IPS-20b (cell line): Measurements from ENCODE around the gene PROC.
A peak's percentile ranks its signal among the peaks of the same experiment; 100 is the strongest.

Experiments
- H3K27ac ChIP-seq: one replicate; pipeline ENCODE4 v1.5.1; 2013; ENCODE audit warnings: low read length
- H3K27me3 ChIP-seq: 2 replicates; pipeline ENCODE4 v1.6.1; 2013; ENCODE audit warnings: mild to moderate bottlenecking, low read length, inconsistent platforms; ENCODE audit not compliant: insufficient read depth
- H3K36me3 ChIP-seq: 2 replicates; pipeline ENCODE4 v1.6.1; 2013; ENCODE audit warnings: low read depth, mild to moderate bottlenecking, inconsistent platforms, low read length, moderate library complexity; ENCODE audit not compliant: insufficient read depth
- H3K4me1 ChIP-seq: 2 replicates; pipeline ENCODE4 v1.6.1; 2013; ENCODE audit warnings: mild to moderate bottlenecking, control low read depth, inconsistent platforms, low read length, moderate library complexity; ENCODE audit not compliant: insufficient read depth
- H3K4me3 ChIP-seq: 2 replicates; pipeline ENCODE4 v1.5.1; 2013; ENCODE audit warnings: mild to moderate bottlenecking, low read length, inconsistent platforms
- H3K9ac ChIP-seq: 2 replicates; pipeline ENCODE4 v1.6.1; 2013; ENCODE audit warnings: low read depth, mild to moderate bottlenecking, inconsistent platforms, low read length, moderate library complexity
- H3K9me3 ChIP-seq: 2 replicates; pipeline ENCODE4 v1.6.1; 2013; ENCODE audit warnings: mild to moderate bottlenecking, low read depth, low read length, inconsistent platforms; ENCODE audit not compliant: insufficient read depth

PROC gene

DNA sequence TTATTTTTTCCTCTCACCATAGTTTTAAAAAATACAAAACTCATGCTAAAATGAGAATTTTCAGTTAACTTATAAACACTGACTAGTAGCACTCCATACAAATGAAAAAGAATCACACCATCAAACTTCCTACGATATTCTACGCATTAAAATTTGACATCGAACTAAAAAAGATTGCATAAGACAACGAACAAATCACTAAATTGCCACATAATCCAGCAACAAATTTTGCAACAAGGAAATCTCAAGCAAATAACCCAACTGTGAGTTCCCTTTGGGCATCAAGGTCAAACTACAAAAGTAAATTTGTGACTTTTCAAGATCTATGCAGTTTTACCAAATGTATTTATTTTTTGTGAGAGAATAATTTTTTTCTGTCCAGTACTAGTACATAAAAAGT, 32.0 kb upstream of the PROC start:
- peak overlapping the region; percentile 80; the same call in 1 of the 2 replicates for H3K9ac ChIP-seq
- no peaks in the 10 kb centered on the region for H3K9me3 ChIP-seq
- peaks cover 7% of the 10 kb centered on the region; the same call in 1 of the 2 replicates for H3K27me3 ChIP-seq
- H3K36me3 ChIP-seq = no peaks in the 10 kb centered on the region
- H3K4me3 ChIP-seq = peak overlapping the region; percentile 99
- H3K4me1 ChIP-seq = peaks cover 9% of the 10 kb centered on the region; the same call in 1 of the 2 replicates
- no peak overlapping the region for H3K27ac ChIP-seq

DNA sequence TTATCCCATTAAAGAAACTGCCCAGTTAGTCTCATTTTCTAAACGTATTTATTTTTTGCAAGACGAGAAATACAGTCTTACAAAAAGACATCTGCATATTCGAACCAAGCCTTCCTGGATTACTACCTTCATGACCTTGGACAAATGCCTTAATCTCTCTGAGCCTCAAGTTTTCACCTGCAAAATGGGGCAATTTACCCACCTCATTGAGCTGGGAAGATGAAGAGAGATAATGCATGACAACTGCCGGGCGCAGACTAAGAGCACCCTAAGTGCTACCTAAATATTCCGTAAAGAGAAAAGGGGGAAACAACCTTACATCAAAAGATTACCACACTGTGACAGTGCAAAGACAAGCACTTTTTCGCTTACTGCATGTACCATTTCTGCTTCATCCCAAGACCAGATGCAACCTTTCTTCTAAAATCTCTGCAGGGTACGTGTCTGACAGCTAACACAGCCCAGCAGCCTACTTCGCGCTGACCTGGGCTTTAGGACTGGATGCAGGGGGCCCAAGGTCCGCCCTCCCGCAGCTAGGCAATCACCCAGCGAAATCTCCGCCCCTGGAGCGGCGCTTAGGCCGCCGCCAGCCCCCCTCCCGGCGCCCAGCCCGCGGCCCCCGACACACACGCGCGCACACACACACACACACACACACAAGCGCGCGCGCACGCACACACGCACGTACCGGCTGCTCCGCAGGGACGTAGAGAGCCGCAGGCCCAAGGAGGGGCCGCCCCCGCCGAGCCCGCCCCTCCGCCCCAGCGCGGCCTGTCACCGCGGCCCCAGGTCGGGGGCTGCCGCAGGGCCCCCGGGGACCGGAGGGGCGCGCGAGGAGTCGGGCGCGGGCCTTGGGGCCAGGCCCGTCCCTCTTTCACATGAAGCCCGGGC, 31.2 kb upstream of the PROC start:
- H3K27me3 ChIP-seq = peaks cover 7% of the 10 kb centered on the region; the same call in 1 of the 2 replicates
- peak overlapping the region; percentile 82; the same call in 1 of the 2 replicates for H3K9ac ChIP-seq
- no peaks in the 10 kb centered on the region for H3K36me3 ChIP-seq
- peaks cover 9% of the 10 kb centered on the region; the same call in 1 of the 2 replicates for H3K4me1 ChIP-seq
- H3K27ac ChIP-seq = no peak overlapping the region
- peak overlapping the region; percentile 99 for H3K4me3 ChIP-seq
- H3K9me3 ChIP-seq = no peaks in the 10 kb centered on the region

DNA sequence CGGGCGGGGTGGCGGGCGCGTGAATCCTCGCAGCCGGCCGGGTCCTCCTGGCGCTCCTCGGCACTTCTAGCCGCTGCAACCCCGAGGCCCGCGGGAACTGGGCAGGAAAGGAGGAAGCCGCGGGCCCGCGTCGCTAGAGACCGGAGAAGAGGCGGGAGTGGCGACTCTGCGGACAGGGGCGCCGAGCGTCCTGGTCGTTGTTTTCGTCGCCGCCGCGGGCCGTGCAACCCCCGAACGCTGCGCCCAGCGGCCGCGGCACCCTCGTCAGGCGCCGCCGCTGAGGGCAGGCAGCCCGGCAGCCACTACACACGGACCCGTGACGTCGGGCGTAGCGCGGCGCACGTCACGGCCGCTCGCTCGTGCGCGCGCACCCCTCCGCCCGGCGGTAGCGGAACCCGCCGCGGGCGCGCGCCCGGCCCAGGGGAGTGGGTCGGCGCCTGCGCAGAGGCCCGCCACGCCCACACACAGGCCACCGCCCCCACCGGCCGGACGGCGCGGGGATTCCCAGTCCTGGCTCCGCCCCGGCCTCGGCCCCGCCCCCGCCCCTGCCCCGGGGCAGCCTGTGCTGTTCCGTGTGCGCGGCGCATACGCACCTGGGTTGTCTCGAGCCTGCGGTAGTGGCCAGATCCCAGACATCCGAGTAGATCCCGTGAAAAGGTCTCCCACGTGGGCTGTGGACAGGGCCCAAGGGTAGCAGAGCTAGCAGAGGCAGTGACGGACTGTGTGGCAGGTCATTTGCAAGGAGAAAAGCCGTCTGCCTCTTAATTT, 30.4 kb upstream of the PROC start, which contains the start of gene MAP3K2:
Gene MAP3K2 (minus strand): TSS at position 321 of the 768 bp plus-strand sequence. CDS start 44,846 bp downstream, outside the sequence.
- peaks cover 7% of the 10 kb centered on the region; the same call in 1 of the 2 replicates for H3K27me3 ChIP-seq
- H3K4me1 ChIP-seq = peaks cover 9% of the 10 kb centered on the region; the same call in 1 of the 2 replicates
- H3K9ac ChIP-seq = peak within 1 kb of the TSS; percentile 82; the same call in 1 of the 2 replicates
- no peak within 1 kb of the TSS for H3K27ac ChIP-seq
- no peaks in the 10 kb centered on the region for H3K36me3 ChIP-seq
- no peaks in the 10 kb centered on the region for H3K9me3 ChIP-seq
- H3K4me3 ChIP-seq = peak within 1 kb of the TSS; percentile 99

DNA sequence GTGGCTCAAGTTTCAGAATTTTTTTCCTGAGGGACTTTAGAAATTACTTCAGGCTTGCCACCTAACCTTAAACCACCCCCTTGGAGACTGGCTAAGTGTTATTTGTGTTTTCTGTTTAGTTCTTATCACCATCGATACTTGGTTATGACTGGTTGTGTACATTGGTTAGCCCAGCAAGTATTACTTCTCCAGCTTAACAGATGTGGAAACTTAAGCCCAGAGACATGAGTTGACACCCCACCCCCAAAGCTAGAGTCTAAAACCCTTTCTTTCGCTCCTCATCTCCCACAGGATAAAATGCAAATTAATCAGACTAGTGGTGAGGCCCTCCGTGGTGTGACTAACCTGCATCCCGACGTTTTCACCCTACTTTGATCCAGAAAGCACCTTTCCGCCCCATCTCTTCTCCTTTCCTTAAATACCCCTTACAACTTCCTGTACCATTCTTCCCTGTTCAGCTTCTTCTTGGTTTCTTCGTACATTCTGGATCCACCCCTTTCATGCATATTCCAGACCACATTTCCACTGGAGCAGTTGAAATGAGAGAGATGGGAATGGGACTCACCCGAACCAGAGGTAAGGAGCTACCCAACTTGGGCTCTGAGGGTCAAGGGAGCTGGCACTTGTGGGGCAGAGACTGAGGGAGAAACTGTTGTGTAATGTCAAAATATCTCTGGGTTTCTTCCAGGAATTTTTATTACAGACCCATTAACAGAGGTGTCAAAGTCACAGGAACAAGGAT, 29.6 kb upstream of the PROC start:
- Histone ChIP-seq H3K4me1 (peaks cover 9% of the 10 kb centered on the region; the same call in 1 of the 2 replicates), H3K36me3 (no peaks in the 10 kb centered on the region), H3K27me3 (peaks cover 7% of the 10 kb centered on the region; the same call in 1 of the 2 replicates), H3K27ac (no peak overlapping the region), H3K9me3 (no peaks in the 10 kb centered on the region), H3K4me3 (peak overlapping the region; percentile 70), H3K9ac (peak overlapping the region; percentile 77; the same call in 1 of the 2 replicates)

GRCh38 chr2:127389778-127390435, 28.3 kb upstream of the PROC start:
- Histone ChIP-seq H3K4me3 (no peak overlapping the region), H3K9ac (no peak overlapping the region), H3K9me3 (no peaks in the 10 kb centered on the region), H3K27ac (no peak overlapping the region), H3K4me1 (peaks cover 9% of the 10 kb centered on the region; the same call in 1 of the 2 replicates), H3K36me3 (no peaks in the 10 kb centered on the region), H3K27me3 (peaks cover 7% of the 10 kb centered on the region; the same call in 1 of the 2 replicates)

GRCh38 chr2:127392133-127392827, 25.9 kb upstream of the PROC start:
- Histone ChIP-seq H3K9ac (no peak overlapping the region), H3K4me1 (peaks cover 6% of the 10 kb centered on the region; the same call in 1 of the 2 replicates), H3K27me3 (peaks cover 7% of the 10 kb centered on the region; the same call in 1 of the 2 replicates), H3K9me3 (no peaks in the 10 kb centered on the region), H3K4me3 (no peak overlapping the region), H3K36me3 (no peaks in the 10 kb centered on the region), H3K27ac (no peak overlapping the region)

GRCh38 chr2:127392828-127393578, 25.2 kb upstream of the PROC start:
- Histone ChIP-seq H3K9ac (no peak overlapping the region), H3K9me3 (no peaks in the 10 kb centered on the region), H3K4me3 (no peak overlapping the region), H3K36me3 (no peaks in the 10 kb centered on the region), H3K27ac (no peak overlapping the region), H3K27me3 (peaks cover 7% of the 10 kb centered on the region; the same call in 1 of the 2 replicates), H3K4me1 (peaks cover 6% of the 10 kb centered on the region; the same call in 1 of the 2 replicates)

GRCh38 chr2:127394492-127394891, 23.7 kb upstream of the PROC start:
- Histone ChIP-seq H3K9me3 (no peaks in the 10 kb centered on the region), H3K4me3 (no peak overlapping the region), H3K36me3 (no peaks in the 10 kb centered on the region), H3K27ac (no peak overlapping the region), H3K9ac (no peak overlapping the region), H3K4me1 (no peaks in the 10 kb centered on the region), H3K27me3 (no peaks in the 10 kb centered on the region)

GRCh38 chr2:127397568-127398238, 20.5 kb upstream of the PROC start:
- no peaks in the 10 kb centered on the region for H3K36me3 ChIP-seq
- H3K27ac ChIP-seq = no peak overlapping the region
- H3K9me3 ChIP-seq = no peaks in the 10 kb centered on the region
- H3K27me3 ChIP-seq = no peaks in the 10 kb centered on the region
- no peak overlapping the region for H3K9ac ChIP-seq
- no peak overlapping the region for H3K4me3 ChIP-seq
- H3K4me1 ChIP-seq = no peaks in the 10 kb centered on the region
